ENCODE measurements around the gene ASAP3. TPM values are rescaled to one million over a fixed set of nuclear protein-coding genes. Genes with fewer than 3 reads are reported as not detected.

The ASAP3 gene
- total and polyA plus RNA-seq, 2 of the 4 experiments (the other 2 are of a cell fraction), result 18.6 to 18.8 TPM

GRCh38 chr1:23383577-23384311 is 100.2 kb downstream of the ASAP3 start:
- no peaks in the 10 kb centered on the region for H3K27me3 ChIP-seq (ENCODE audit: control insufficient read depth, insufficient read depth, low read length)
- H3K9ac ChIP-seq (ENCODE audit: low read depth, low read length), result no peak overlapping the region
- no peaks in the 10 kb centered on the region for H4K20me1 ChIP-seq (ENCODE audit: insufficient read depth, low read length)
- no peak for TF ChIP-seq MAFK (IDR thresholded peaks at IDR 0.05; ENCODE audit: low read depth, low read length)
- no peak for TF ChIP-seq MAZ (IDR thresholded peaks at IDR 0.05; ENCODE audit: borderline replicate concordance, low read depth, low read length)
- ATAC-seq (ENCODE audit: low read depth) (no peak), DNase-seq (no peak)
- H2AK5ac ChIP-seq (ENCODE audit: low read depth, low read length), result peak overlapping the region; percentile 35; the same call in 1 of the 2 replicates
- H3K18ac ChIP-seq (ENCODE audit: low read depth, low read length), result no peak overlapping the region
- H2BK120ac ChIP-seq (ENCODE audit: low read depth, low read length), result no peak overlapping the region; the same call in 1 of the 2 replicates
- H2AK9ac ChIP-seq (replicated peaks; ENCODE audit: low read depth, low read length, poor library complexity), result peak overlapping the region; percentile 73
- in situ Hi-C loops (cut with MboI; ENCODE audit: low sequenced_read_pairs), result no loop called here
- H3K14ac ChIP-seq (replicated peaks; ENCODE audit: low read depth, low read length), result peak overlapping the region; percentile 14; the same call in 1 of the 2 replicates
- peak overlapping the region; percentile 45 for H2AFZ ChIP-seq (replicated peaks; ENCODE audit: low read length, poor library complexity)
- WGBS, 2 experiments (ENCODE audit: extremely low coverage in 2 of 2, insufficient read length in 1 of 2), result 72% methylated on average over 2 of the region's 8 CpGs; no CpG with 5 or more reads in 1 of the 2 experiments
- no peak overlapping the region for H2BK20ac ChIP-seq (ENCODE audit: low read depth, low read length)
- H2BK5ac ChIP-seq (ENCODE audit: low read depth, low read length, poor library complexity, severe bottlenecking), result no peak overlapping the region
- CTCF ChIA-PET, result interaction anchor here (0.6 kb wide), 1 partner anchor 224 kb away, joined by 3 read pairs; no protein-coding TSS in a partner anchor
- POLR2A ChIA-PET (ENCODE audit: unreplicated experiment), result interaction anchor here (1.1 kb wide), 1 partner anchor 39 kb away, joined by 3 read pairs; the partner anchor contains the start of gene HNRNPR
- peak overlapping the region in 1 of 2 experiments; percentile 39; a peak in 2 of 4 replicates for H4K8ac ChIP-seq (ENCODE audit: low read depth in 2 of 2, low read length in 2 of 2)
- H3K36me3 ChIP-seq (ENCODE audit: control insufficient read depth, insufficient read depth, low read length), result peaks cover 2% of the 10 kb centered on the region; the same call in 1 of the 2 replicates
- H3K27ac ChIP-seq (ENCODE audit: insufficient read depth, low read length), result no peak overlapping the region
- no peak overlapping the region for H3K23ac ChIP-seq (ENCODE audit: low read depth, low read length)
- peak overlapping the region; percentile 8; the same call in 1 of the 2 replicates for H3K4ac ChIP-seq (ENCODE audit: low read depth, low read length)
- no peaks in the 10 kb centered on the region for H3K79me1 ChIP-seq (ENCODE audit: low read depth in 1 of 2, low read length in 2 of 2)
- H3K9me1 ChIP-seq (ENCODE audit: insufficient read depth, low read length), result peaks cover 17% of the 10 kb centered on the region
- no peak overlapping the region for H3K4me3 ChIP-seq (ENCODE audit: insufficient read depth, low read depth, low read length)
- 0 out of 2 replicates have a peak, but pooled peaks cover 4% of the 10 kb centered on the region for H3K9me3 ChIP-seq (ENCODE audit: control insufficient read depth, insufficient read depth, low read length)
- H4K5ac ChIP-seq (ENCODE audit: low read depth, low read length), result no peak overlapping the region
- no peak overlapping the region for H2BK15ac ChIP-seq (ENCODE audit: low read depth, low read length)
- dilution Hi-C loops (cut with HindIII; ENCODE audit: low sequenced_read_pairs, unreplicated experiment), result no loop called here
- H3K4me1 ChIP-seq (ENCODE audit: control insufficient read depth, insufficient read depth, low read length), result peaks cover 6% of the 10 kb centered on the region
- H4K91ac ChIP-seq (ENCODE audit: insufficient read depth, low read depth, low read length), result no peak overlapping the region
- BruUV-seq (replicated peaks), result no TSS peak
- no peak overlapping the region for H3K56ac ChIP-seq (ENCODE audit: extremely low read depth, insufficient read depth, low read length)
- intact Hi-C loops (cut with micrococcal nuclease), result no loop called here
- H3K4me2 ChIP-seq (ENCODE audit: low read depth, low read length), result no peak overlapping the region
